ENCODE measurements around the gene P2RY6.

DNA sequence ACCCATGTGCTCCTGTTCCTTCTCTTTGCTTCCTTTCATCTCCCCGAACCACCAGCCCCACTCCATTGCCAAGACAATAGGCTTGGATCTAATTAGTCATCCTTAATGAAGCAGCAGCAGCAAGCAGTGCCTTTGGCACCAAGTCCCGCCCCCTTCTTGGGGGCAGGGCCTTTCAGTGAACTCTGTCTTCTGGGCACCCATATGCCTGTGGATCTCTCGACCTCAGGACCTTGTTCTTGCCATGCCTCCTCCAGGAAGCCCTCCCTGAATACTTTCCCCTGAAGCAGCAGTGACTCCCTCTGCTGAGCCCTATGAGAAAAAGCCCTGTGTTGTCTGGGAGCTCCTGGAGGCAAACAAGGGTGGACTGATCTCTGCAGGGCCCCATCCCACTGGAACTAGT, 68.0 kb downstream of the P2RY6 start:
- TF ChIP-seq, protein P1, sequence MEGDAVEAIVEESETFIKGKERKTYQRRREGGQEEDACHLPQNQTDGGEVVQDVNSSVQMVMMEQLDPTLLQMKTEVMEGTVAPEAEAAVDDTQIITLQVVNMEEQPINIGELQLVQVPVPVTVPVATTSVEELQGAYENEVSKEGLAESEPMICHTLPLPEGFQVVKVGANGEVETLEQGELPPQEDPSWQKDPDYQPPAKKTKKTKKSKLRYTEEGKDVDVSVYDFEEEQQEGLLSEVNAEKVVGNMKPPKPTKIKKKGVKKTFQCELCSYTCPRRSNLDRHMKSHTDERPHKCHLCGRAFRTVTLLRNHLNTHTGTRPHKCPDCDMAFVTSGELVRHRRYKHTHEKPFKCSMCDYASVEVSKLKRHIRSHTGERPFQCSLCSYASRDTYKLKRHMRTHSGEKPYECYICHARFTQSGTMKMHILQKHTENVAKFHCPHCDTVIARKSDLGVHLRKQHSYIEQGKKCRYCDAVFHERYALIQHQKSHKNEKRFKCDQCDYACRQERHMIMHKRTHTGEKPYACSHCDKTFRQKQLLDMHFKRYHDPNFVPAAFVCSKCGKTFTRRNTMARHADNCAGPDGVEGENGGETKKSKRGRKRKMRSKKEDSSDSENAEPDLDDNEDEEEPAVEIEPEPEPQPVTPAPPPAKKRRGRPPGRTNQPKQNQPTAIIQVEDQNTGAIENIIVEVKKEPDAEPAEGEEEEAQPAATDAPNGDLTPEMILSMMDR (IDR thresholded peaks at IDR 0.05; ENCODE audit: low read depth, low read length) = no peak
- TF ChIP-seq, protein P2, sequence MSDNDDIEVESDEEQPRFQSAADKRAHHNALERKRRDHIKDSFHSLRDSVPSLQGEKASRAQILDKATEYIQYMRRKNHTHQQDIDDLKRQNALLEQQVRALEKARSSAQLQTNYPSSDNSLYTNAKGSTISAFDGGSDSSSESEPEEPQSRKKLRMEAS (IDR thresholded peaks at IDR 0.05; ENCODE audit: low read depth, low read length) = no peak
- no peak for TF ChIP-seq POLR2A (IDR thresholded peaks at IDR 0.05; ENCODE audit: extremely low read depth, insufficient read length)
